Right cardiac atrium (tissue), 5 donors: ENCODE measurements around the gene PXYLP1. TPM values are rescaled to one million over a fixed set of nuclear protein-coding genes. Genes with fewer than 3 reads are reported as not detected.

ENCODE experiments used
- ATAC-seq, 2 donors: fragments of 200-7000 bp; cut with Tn5 transposase; one replicate each; pipeline versions ENCODE4 v1.8.0 to v1.9.1; 2020; ENCODE audit warnings: moderate library complexity in 2 of 2, mild to moderate bottlenecking in 1 of 2
- DNase-seq, 3 donors: peaks; one replicate each; pipeline ENCODE4 v3.0.0-alpha.2; 2020
- H3K27ac ChIP-seq: one replicate; pipeline ENCODE4 v1.5.1; 2013; ENCODE audit warnings: mild to moderate bottlenecking, low read length, control low read depth, moderate library complexity
- H3K27me3 ChIP-seq: one replicate; pipeline ENCODE4 v1.6.1; 2013; ENCODE audit not compliant: control insufficient read depth, insufficient read depth
- H3K4me1 ChIP-seq: one replicate; pipeline ENCODE4 v1.6.1; 2013; ENCODE audit warnings: low read length; ENCODE audit not compliant: control insufficient read depth, insufficient read depth
- H3K4me3 ChIP-seq: one replicate; pipeline ENCODE4 v1.5.1; 2013; ENCODE audit warnings: low read length, control low read depth
- H3K9me3 ChIP-seq: one replicate; pipeline ENCODE4 v1.6.1; 2013; ENCODE audit warnings: low read length; ENCODE audit not compliant: control insufficient read depth
- WGBS: extraction: QIAGEN DNeasy Blood & Tissue Kit; methylation state at CpG from one replicate; pipeline ENCODE4 v1.1.7; 2013; 5-methylcytosine and 5-hydroxymethylcytosine counted together
- intact Hi-C, 4 donors: fragments of 100-400 bp; cut with DNase I; formaldehyde crosslinking; loops; one replicate each; pipeline versions ENCODE4 v1.11.0 to v1.14.0; 2022 to 2023
- polyA plus RNA-seq: library from polyadenylated mRNA; stranded (reverse); fragments of 200-250 nt; gene quantifications from one replicate; pipeline ENCODE4 v1.2.3, GENCODE V29; 2013
- total RNA-seq, 4 donors: library from RNA; stranded (reverse); fragmentation: NEBNext Ultra II Directional; extraction: Animal tissue kit (Norgen Biotek cat#: 25700); gene quantifications; one replicate each; pipeline ENCODE4 v1.2.1, GENCODE V29; 2021
- donor health status: healthy with polysubstance abuse.
- donor health status: DM: no; HTN: yes; CAD: no.
- donor health status: DM: no; HTN: no; CAD: no.
- donor health status: DM: no; HTN: yes; CAD: no; lungs with severe emphysema.
- donor health status: DM: yes; HTN: yes; CAD: no.

The PXYLP1 gene
- total and polyA plus RNA-seq, 5 donors: 5.1 to 15.1 (median 12.3) TPM

GRCh38 chr3:141330718-141331376, 99.2 kb downstream of the PXYLP1 start:
- DNase-seq (no peak), ATAC-seq (no peak)
- Histone ChIP-seq H3K27me3 (no peaks in the 10 kb centered on the region), H3K4me3 (no peak overlapping the region), H3K4me1 (peaks cover 3% of the 10 kb centered on the region), H3K27ac (no peak overlapping the region), H3K9me3 (no peaks in the 10 kb centered on the region)
- intact Hi-C loops: no loop called here
- 86% methylated on average over 3 of the region's 3 CpGs for WGBS

- WGBS: 48% methylated on average over 9 of the region's 9 CpGs
- ATAC-seq (peak; percentile 73 to 96), DNase-seq (peak; percentile 76 to 89 (median 80))
- intact Hi-C loops: no loop called here
- no peak overlapping the region for H3K4me3 ChIP-seq
- peak overlapping the region; percentile 33 for H3K27ac ChIP-seq
- no peaks in the 10 kb centered on the region for H3K27me3 ChIP-seq
- H3K9me3 ChIP-seq: no peaks in the 10 kb centered on the region
- peaks cover 3% of the 10 kb centered on the region for H3K4me1 ChIP-seq
These were observed 100.0 kb downstream of the PXYLP1 start for GRCh38 chr3:141331377-141332318.

GRCh38 chr3:141332416-141332815, 100.8 kb downstream of the PXYLP1 start:
- WGBS: 86% methylated on average over 5 of the region's 5 CpGs
- ATAC-seq (no peak), DNase-seq (no peak)
- Histone ChIP-seq H3K4me3 (no peak overlapping the region), H3K4me1 (peaks cover 3% of the 10 kb centered on the region), H3K27ac (peak overlapping the region; percentile 33), H3K27me3 (no peaks in the 10 kb centered on the region), H3K9me3 (no peaks in the 10 kb centered on the region)
- intact Hi-C loops: no loop called here

GRCh38 chr3:141333836-141334626, 102.4 kb downstream of the PXYLP1 start:
- no peak overlapping the region for H3K4me3 ChIP-seq
- H3K4me1 ChIP-seq: peaks cover 3% of the 10 kb centered on the region
- 94% methylated on average over 3 of the region's 3 CpGs for WGBS
- ATAC-seq: no peak
- no peaks in the 10 kb centered on the region for H3K9me3 ChIP-seq
- H3K27ac ChIP-seq: no peak overlapping the region
- no peak for DNase-seq
- no peaks in the 10 kb centered on the region for H3K27me3 ChIP-seq
- intact Hi-C loops: no loop called here

- WGBS: 90% methylated on average over 11 of the region's 11 CpGs
- Histone ChIP-seq H3K4me1 (peaks cover 3% of the 10 kb centered on the region), H3K9me3 (no peaks in the 10 kb centered on the region), H3K27ac (no peak overlapping the region), H3K4me3 (no peak overlapping the region), H3K27me3 (no peaks in the 10 kb centered on the region)
- no peak for DNase-seq
- ATAC-seq: no peak
- intact Hi-C loops: no loop called here
These were observed 103.1 kb downstream of the PXYLP1 start for GRCh38 chr3:141334627-141335250.

- 74% methylated on average over 2 of the region's 2 CpGs for WGBS
- intact Hi-C loops: no loop called here
- peaks cover 3% of the 10 kb centered on the region for H3K4me1 ChIP-seq
- no peaks in the 10 kb centered on the region for H3K9me3 ChIP-seq
- H3K4me3 ChIP-seq: no peak overlapping the region
- ATAC-seq (peak in 1 of 2 donors; percentile 15), DNase-seq (no peak)
- no peak overlapping the region for H3K27ac ChIP-seq
- no peaks in the 10 kb centered on the region for H3K27me3 ChIP-seq
These were observed 104.0 kb downstream of the PXYLP1 start for GRCh38 chr3:141335531-141336061.

- no peaks in the 10 kb centered on the region for H3K9me3 ChIP-seq
- intact Hi-C loops: no loop called here
- no peak overlapping the region for H3K27ac ChIP-seq
- 75% methylated on average over 12 of the region's 12 CpGs for WGBS
- H3K27me3 ChIP-seq: no peaks in the 10 kb centered on the region
- no peak for DNase-seq
- peak in 1 of 2 donors; percentile 62 for ATAC-seq
- no peak overlapping the region for H3K4me3 ChIP-seq
- H3K4me1 ChIP-seq: peaks cover 3% of the 10 kb centered on the region
These were observed 105.3 kb downstream of the PXYLP1 start for GRCh38 chr3:141336672-141337522.

- Histone ChIP-seq H3K27me3 (no peaks in the 10 kb centered on the region), H3K4me3 (no peak overlapping the region), H3K4me1 (no peaks in the 10 kb centered on the region), H3K27ac (no peak overlapping the region), H3K9me3 (no peaks in the 10 kb centered on the region)
- intact Hi-C loops: no loop called here
- WGBS: 96% methylated on average over 1 of the region's 1 CpG
- ATAC-seq (no peak), DNase-seq (no peak)
These were observed 105.9 kb downstream of the PXYLP1 start for GRCh38 chr3:141337523-141337854.

GRCh38 chr3:141337991-141338390, 106.4 kb downstream of the PXYLP1 start:
- Histone ChIP-seq H3K9me3 (no peaks in the 10 kb centered on the region), H3K27ac (no peak overlapping the region), H3K4me3 (no peak overlapping the region), H3K4me1 (no peaks in the 10 kb centered on the region), H3K27me3 (no peaks in the 10 kb centered on the region)
- ATAC-seq: no peak
- DNase-seq: no peak
- intact Hi-C loops: no loop called here
- over 99% methylated on average over 2 of the region's 2 CpGs for WGBS

- intact Hi-C loops: no loop called here
- ATAC-seq (no peak), DNase-seq (no peak)
- no peak overlapping the region for H3K27ac ChIP-seq
- H3K4me3 ChIP-seq: no peak overlapping the region
- no peaks in the 10 kb centered on the region for H3K9me3 ChIP-seq
- no peaks in the 10 kb centered on the region for H3K4me1 ChIP-seq
- H3K27me3 ChIP-seq: no peaks in the 10 kb centered on the region
These were observed 107.3 kb downstream of the PXYLP1 start for GRCh38 chr3:141338881-141339280.
